HG03095 (cell line): Measurements from ENCODE around the gene AMOTL1.
"Not testable (repeated sequence)": the region's sequence is repeated elsewhere in the genome, so short reads cannot be mapped to it uniquely, and the experiment has no call there.

Experiments used
- ATAC-seq: cut with Tn5 transposase; IDR thresholded peaks from one replicate; pipeline ENCODE4 v1.9.1; 2021; ENCODE audit warnings: moderate library complexity; ENCODE audit not compliant: unreplicated experiment

AMOTL1 gene

DNA sequence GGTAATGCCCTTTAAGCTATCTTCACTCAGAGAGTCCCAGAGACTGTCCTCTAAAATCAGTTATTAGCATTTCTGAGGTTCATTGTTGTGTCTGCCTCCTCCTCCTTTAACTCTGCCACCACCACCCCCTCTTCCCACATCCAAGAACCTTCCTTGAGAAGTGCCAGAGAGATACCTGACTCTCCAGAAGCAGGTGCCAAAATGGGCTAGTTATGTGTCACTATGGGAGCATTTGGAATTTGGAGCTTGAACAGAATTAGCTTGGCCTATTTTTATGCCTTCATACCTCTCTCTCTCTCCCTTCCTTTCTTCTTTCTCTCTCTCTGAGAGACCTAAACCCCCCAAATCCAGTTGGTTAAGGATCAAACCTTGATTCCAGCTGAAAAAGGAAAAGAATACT lies 75.9 kb downstream of the AMOTL1 start:
- no peak for ATAC-seq

DNA sequence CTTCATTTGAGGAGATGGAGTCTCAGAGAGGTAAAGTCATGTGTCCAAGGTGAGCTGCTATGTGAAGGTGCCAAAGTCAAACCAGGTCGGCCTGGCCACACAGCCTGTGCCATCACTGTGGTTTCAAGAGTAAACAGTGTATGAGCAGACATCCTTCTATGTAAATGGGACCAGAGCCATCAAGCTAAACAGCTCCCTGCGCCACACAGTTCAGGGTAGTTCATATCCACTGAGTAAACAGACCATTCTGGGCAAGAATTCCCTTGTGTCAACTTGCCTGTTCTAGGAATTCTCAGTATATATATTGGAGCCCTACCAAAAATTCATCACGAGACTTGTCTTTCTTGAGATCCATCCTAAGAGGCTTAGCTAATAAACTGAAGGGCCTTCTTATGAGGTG lies 77.5 kb downstream of the AMOTL1 start:
- ATAC-seq: no peak

DNA sequence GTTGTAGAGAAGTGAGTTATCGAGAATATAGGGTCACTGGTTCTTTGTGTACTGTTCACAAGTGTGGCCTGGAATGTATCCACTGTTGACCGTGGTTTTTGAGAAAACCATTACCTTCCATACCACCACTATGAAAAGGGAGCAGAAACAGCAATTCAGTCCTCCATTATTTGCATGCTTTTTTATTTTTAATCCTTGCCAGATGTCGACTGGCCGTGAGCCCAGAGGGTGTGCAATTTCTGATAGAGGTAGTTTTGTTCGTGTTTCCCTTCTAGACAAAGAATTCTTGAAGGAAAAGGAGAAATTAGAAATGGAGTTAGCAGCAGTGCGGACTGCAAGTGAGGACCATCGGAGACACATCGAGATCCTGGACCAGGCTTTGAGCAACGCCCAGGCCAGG lies 81.7 kb downstream of the AMOTL1 start:
- no peak for ATAC-seq

DNA sequence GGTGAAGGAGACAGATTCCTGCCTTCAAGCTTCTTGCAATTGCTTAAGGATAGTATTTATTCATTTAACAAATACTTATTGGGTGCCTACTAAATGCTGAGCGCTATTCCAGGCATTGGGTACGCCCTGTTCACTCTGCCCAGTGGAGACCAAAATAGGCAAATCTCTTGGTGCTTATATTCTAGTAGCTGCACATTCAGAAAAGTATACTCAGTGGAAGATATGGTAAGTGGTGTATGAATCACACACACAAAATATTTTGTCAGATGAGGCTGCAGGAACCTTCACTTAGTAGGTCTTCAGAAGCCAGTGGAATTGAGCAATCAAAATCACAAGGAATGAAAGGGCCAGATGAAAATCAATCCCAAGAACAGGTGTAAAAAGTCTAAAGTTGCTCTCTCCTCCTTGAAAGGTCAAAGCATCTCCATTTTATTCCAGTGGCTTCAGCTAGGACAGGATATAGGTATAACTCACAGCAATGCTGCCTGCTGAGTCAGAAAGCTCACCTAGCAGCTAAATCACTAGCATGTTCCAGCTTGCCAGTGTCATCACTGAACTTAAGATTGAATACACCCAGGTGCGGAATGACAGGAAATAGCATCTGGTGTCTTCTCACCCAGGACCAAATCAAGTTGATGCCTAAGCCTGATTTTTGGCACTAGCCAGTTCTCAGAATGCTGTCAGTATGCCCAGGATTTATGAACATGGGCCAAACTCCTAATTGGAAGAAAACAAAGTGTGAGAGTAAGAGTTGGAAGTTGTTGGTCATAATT lies 83.9 kb downstream of the AMOTL1 start:
- no peak for ATAC-seq

DNA sequence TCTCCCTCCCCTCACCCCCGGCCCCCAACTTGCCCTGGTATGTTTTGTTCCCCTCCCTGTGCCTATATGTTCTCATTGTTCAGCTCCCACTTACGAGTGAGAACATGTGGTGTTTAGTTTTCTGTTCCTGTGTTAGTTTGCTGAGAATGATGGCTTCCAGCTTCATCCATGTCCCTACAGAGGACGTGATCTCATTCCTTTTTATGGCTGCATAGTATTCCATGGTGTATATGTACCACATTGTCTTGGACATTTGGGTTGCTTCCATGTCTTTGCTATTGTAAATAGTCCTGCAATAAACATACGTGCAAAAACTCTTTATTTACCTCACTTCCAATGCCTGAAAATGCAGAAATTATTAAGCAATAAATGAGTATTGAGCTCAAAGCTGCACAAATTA lies 85.1 kb downstream of the AMOTL1 start:
- not testable (repeated sequence) for ATAC-seq

DNA sequence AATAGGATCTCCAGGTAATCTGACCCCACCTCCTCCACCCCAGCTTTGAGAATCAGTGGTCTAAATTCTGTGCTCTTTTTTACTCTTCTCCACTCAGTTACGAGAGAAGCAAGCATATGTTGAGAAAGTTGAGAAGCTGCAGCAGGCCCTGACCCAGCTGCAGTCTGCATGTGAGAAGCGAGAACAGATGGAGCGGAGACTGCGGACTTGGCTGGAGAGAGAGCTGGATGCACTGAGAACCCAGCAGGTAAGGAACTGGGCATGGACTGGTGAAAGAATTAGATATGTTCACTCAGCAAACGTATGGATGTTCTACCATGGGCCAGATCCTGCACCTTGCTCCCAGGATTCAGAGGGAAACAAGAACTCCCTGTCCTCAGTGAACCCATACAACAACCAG lies 85.7 kb downstream of the AMOTL1 start:
- no peak for ATAC-seq

DNA sequence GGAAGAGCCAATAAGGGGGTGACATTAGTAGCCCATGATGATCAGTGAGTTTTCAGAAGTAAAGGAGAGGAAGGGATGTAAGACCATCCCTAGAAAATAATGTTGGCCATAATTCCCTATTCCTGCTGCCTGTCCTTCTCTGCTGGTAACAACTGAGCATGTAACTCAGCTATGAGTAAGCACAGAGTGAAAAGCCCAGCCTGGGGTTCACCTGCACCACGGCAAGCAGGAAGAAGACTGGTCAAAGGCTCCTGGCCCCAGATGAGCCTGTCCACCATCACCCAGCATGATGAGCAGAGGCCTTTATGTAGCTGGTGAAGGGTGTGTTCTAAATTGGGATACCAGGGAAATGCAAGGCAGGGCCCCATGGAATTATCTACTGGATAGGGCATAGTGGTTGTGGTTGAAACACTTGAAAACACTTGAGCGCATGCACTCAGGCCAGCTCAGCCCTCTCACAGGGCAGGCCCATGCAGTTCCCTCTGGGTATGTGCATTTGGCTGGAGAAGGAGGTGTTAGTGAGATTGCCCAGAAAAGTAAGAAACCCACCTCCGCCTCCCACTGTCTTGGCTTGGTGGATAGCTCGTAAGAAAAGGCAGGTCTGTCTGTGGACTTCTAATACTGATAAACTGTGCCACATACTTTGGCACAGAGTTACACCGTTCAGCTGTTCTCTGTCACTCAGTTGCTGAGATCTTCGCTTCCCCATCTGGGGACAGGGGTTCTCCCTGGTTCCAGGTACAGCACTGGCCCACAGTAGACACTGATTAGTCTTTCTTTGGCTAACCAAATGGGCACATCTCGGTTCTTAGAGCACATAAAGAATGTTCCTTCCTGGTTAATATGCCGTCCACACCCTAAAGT lies 86.8 kb downstream of the AMOTL1 start:
- ATAC-seq: no peak

DNA sequence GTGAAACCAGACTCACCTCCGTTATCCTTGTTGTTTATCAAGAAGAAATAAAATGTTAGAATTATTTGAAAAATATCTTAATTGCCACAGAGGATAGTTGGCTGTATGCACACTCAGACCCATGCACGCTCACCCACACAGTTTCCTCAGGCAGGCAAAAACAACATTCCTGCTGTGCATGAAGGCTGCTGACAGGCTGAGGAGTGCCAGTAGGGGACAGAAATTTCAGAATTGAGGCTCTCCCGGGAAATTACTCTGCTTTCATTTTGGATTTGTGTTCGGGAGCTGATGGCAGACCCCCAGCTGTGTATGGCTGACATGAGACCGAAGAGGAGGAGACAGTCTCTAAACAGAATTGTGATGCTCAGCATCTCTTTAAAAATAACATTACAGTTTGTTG lies 87.5 kb downstream of the AMOTL1 start:
- ATAC-seq: no peak

DNA sequence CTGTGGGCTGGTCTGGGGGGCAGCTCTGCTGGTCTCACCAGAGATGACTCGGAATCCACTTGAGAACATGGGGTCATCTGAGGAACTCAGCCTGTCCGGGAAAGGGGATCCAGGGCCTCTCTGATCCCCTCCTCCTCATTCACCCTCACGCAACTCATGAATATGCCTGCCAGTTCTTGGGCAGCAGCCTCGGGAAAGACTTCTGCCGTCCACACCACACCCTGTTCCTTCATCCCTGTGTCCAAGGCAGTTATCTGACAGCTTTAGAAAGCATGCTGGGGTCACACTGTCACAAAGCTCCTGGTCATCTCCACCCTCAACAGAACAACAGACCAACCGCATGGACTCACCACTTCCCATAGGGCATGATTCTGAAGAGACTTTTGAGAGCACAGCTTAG lies 88.3 kb downstream of the AMOTL1 start:
- no peak for ATAC-seq

DNA sequence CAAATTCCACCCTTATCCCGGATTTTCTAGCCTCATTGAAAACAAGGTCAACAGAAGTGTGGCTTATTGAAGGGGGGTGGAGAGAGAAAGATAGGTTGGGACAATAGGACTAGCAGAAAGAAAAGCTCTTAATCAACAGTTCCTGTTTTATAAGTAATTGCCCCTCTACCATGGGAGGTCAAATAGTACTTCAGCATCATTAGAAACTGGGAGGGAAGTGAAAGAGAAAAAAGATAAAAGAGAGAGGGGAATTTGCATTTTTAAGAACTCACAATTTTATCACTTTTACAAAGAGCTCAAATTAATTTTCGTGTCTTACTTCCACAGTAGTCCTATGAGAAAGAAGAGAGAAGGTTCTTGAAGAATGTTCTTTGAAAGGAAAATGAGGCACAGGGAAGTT lies 89.2 kb downstream of the AMOTL1 start:
- no peak for ATAC-seq

DNA sequence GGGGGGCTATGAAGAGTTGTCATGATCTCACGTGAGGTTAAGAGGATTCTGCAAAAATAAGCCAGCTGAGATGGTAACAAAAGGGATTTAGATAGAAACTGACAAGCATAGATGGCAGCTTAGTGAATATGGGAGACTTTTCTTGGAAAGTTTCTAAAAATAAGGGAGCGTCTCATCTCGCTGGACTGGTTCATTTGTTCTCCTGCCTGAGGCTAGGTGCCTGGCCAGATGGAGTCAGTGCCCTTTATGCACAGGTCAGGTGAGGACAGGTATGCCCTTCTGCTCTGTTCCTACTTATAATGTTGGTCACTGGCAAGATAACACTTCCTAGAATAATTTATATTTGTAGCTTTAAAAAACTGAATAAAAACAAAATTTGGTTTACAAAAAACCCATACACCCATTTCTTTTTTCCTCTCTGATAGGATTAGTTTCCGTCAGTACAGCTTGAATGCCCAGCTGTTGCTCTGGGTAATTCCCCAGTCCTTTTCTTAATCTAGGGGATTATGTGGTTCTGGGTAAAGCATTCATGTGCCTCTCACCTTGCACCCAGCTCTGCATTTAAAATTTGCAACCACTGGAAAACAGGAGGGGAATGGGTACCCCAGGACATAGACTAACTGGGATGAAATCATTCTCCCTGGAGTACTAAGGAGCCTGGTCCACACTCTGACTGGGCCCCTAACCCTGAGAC lies 90.0 kb downstream of the AMOTL1 start:
- ATAC-seq: no peak

DNA sequence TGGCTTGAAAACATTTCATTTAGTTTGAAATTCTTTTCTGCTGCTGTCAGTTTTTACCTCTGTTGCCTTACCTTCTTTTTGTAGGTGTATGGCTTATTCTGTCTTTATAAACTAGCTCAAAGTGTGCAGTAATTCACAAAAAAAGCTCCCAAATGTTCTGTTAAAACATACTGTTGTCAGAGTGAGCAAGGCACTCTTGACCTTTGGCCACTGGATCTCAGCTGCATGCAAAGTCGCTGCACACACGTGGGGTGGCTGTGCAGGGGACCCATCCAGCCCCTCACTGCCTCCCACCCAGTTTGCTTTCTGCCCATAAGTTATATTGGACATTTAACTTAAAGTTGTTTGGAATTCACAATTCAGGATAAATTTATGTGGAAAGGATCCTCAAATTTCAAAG lies 92.2 kb downstream of the AMOTL1 start:
- ATAC-seq: no peak

DNA sequence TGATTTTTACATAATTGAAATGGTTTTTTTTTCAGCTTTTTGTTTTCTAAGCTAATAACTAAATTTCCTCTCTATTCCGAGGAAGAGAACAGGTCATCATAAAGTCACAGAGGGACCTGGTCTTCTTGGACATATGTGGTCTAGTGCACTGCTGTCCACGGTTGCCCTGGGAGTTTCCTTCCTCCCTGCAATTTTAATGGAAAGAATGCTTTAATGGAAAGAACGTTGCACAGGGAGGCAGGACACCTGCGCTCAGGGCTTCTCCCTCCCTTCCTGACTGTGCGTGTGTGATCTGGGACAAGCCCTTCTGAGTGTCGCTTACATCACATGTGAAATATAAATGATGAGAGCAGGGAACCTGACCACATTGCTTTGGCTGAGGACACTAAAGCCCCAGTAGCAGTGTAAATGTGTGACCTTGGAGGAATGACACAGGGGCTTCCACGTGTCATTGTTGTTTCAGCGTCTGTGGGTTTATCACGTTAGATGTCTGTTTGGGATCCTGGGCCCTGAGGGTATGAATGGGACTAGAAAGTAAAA lies 93.2 kb downstream of the AMOTL1 start:
- ATAC-seq: no peak

DNA sequence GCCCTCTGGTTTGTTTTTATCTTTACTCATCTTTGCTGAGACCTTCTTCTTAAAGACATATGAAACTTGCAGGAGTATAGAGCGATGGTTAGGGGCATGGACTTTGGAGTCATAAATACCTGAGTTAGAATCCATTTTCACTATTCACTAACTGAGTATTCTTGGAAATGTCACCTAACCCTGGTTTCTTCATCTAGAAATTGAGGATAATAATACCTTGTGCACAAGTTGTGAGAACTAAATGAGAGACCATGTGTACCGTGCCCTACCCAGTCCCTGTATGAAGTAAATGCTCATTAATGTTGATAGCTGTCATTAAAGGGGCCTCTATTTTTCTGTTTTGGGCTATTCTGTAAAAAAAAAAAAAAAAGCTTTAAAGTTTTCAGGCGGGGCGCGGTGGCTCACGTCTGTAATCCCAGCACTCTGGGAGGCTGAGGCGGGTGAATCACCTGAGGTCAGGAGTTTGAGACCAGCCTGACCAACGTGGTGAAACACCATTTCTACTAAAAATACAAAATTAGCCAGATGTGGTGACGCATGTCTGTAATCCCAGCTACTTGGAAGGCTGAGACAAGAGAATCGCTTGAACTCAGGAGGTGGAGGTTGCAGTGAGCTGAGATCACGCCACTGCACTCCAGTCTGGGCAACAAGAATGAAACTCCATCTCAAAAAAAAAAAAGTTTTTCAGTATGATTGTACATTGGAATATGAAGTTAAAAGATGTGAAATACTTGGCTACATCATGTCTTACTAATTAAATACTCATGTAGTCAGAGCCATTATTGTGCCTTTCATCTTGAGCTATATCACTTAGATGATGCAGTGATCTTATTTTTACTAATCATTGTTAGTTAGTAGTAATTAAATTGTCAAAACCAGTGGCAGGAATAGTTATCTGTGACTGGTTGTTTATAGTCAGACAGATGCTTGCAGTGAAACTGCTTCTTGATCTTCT lies 95.0 kb downstream of the AMOTL1 start:
- ATAC-seq: no peak

DNA sequence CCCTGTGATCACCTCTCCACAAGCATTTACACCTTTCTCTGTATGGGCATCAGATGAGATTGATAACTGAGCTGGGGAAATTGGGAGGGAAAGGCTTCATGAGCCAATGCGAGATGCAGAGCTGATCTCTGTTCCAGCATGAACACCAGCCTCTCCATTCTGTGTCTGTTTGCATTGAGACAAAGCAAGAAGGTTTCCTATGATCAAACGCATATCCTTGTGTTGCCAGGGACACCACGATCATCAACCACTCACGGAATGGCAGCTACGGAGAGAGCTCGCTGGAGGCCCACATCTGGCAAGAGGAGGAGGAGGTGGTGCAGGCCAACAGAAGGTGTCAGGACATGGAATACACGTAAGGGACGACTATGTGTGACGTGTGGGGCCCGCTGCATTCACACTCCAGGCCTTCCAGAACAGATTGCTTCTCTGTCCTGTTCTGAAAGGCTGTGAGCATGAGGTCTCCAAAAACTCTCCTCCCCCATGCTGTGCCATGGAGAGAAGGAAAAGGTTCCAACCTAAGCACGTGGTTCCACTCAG lies 96.4 kb downstream of the AMOTL1 start:
- ATAC-seq: no peak

DNA sequence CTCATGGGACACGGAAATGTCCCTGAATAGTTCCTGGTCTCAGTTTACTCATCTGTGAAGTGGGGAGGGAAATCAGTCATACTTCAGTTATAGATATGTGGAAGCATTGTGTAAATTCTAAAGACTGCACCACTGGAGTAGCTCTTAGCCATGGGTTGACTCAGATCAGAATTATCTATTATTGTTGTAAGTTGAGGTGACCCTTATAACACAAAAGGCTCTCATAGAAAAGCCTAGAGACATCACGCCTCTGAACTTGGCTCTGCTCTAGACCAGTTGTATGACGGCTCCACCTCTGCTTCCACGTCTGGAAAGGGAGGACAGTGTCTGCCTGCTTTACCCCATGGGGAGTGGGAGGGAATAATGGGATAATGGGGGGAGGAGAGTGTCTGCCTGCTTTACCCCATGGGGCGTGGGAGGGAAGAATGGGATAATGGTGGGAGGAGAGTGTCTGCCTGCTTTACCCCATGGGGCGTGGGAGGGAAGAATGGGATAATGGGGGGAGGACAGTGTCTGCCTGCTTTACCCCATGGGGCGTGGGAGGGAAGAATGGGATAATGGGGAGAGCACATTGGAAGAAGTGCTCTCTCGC lies 98.2 kb downstream of the AMOTL1 start:
- ATAC-seq: no peak

DNA sequence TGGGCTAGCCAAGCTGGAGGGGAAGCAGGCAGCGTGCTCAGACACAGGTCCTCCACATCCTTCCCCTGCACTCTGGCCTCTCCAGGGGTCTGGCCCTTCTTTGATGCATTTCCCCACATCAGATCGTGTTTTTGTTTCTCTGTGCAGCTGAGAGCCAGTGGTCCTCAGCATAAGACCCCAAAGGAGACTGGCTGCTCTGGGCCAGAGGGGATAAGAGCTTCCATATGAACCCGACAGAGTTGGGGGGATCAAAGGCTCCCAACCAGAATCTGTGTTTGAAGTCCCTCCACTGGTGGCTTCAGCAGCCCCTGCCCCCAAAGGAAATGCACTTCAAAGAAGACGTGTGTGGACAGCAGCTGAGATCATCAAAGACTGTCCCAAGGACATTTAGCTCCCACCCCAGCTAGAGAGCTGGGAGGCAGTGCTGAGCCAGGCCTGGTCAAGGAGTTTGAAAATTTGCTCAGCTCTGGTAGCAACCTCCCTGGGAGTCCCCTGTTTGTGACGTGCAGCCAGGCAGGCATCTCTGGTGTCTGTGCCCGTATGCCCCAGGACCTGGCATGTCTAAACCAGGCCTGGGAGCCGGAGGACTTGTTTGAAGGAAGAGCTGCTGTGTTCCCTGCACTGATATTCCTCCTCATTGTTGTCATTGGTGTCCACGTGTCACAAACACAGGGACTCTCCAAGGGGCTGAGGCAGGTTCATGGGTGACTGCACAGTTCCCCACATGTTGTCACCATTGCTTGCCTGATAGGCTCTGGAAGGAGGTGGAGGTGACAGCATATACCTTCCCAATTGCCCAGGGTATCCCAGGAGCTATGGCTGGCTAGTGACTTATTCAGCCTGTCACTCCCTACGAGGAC lies 99.0 kb downstream of the AMOTL1 start:
- ATAC-seq: no peak

DNA sequence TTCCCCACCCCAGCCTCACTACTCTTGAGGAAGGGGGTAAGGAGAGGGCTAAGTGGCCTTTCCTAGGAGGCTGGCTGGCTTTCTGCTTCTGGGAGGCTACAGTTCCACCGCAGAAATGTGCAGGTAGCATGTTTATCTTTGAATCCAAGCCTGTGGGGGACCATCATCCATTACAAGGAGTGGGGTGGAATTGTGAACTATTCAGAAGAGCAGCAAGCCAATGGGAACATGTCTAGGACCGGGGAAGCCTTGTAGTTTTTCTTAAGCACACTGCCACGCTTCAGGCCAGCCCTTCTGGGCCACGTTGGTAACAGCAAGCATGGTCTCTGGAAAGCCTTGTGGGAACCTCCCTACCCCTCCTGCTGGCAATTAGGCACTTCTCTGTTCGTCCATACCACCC lies 100.3 kb downstream of the AMOTL1 start:
- no peak for ATAC-seq

DNA sequence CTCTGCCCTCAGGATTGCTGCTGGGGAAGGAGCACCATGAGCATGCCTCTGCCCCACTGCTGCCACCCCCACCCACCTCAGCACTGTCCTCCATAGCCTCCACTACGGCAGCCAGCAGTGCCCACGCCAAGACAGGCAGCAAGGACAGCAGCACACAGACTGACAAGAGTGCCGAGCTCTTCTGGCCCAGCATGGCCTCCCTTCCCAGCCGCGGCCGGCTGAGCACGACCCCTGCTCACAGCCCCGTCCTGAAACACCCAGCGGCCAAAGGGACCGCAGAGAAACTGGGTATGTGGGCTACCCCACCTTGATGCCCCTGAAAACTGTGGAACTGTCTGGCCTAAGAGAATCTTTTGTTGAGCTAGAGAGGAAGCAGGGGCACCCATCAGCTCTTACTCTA lies 101.0 kb downstream of the AMOTL1 start:
- ATAC-seq: no peak
